Lung (tissue), 12 donors: ENCODE data around the gene METTL27. TPM values are rescaled to one million over a fixed set of nuclear protein-coding genes. Genes with fewer than 3 reads are reported as not detected.

Source experiments
- ATAC-seq: fragments of 200-7000 bp; cut with Tn5 transposase; one replicate; pipeline ENCODE4 v1.9.1; 2020; ENCODE audit warnings: moderate number of reproducible peaks; ENCODE audit not compliant: insufficient read depth, low FRiP score
- DNase-seq, 3 donors: peaks; one replicate each; pipeline ENCODE4 v3.0.0-alpha.2; 2013 to 2017
- H3K27ac ChIP-seq, 2 donors: one replicate each; pipeline ENCODE4 v1.5.1; 2013; ENCODE audit warnings: mild to moderate bottlenecking in 2 of 2, moderate library complexity in 2 of 2, control low read depth in 1 of 2, inconsistent platforms in 1 of 2, low read depth in 1 of 2, low read length in 1 of 2
- H3K27me3 ChIP-seq, 3 donors: one replicate each; pipeline ENCODE4 v1.5.1; 2013; ENCODE audit warnings: low read length in 2 of 3; ENCODE audit not compliant: control insufficient read depth in 3 of 3, insufficient read depth in 3 of 3
- H3K36me3 ChIP-seq, 4 donors: one replicate each; pipeline ENCODE4 v1.5.1; 2013; ENCODE audit warnings: low read length in 4 of 4, mild to moderate bottlenecking in 1 of 4, moderate library complexity in 1 of 4; ENCODE audit not compliant: control insufficient read depth in 4 of 4, insufficient read depth in 4 of 4
- H3K4me1 ChIP-seq, 5 donors: one replicate each; pipeline ENCODE4 v1.5.1; 2013; ENCODE audit warnings: low read length in 5 of 5, mild to moderate bottlenecking in 2 of 5, moderate library complexity in 1 of 5; ENCODE audit not compliant: control insufficient read depth in 5 of 5, insufficient read depth in 5 of 5
- H3K4me3 ChIP-seq: one replicate; pipeline ENCODE4 v1.5.1; 2013; ENCODE audit warnings: mild to moderate bottlenecking, control low read depth, moderate library complexity
- H3K9ac ChIP-seq, 2 donors: one replicate each; pipeline ENCODE4 v1.5.1; 2013; ENCODE audit warnings: low read length in 2 of 2, control low read depth in 1 of 2; ENCODE audit not compliant: insufficient read depth in 1 of 2
- H3K9me3 ChIP-seq, 4 donors: one replicate each; pipeline ENCODE4 v1.5.1; 2013; ENCODE audit warnings: low read length in 3 of 4, mild to moderate bottlenecking in 1 of 4, moderate library complexity in 1 of 4; ENCODE audit not compliant: control insufficient read depth in 4 of 4, insufficient read depth in 3 of 4
- WGBS, 2 donors: extraction: QIAGEN DNeasy Blood & Tissue Kit; methylation state at CpG; one replicate each; pipeline ENCODE4 v1.1.7; 2013; 5-methylcytosine and 5-hydroxymethylcytosine counted together
- polyA plus RNA-seq, 2 donors: library from polyadenylated mRNA; stranded (reverse); fragments of 200-250 nt; gene quantifications; one replicate each; pipeline ENCODE4 v1.2.1, GENCODE V29; 2013
- total RNA-seq, 2 donors: library from RNA; depleted of rRNA in 1 of 2; stranded (reverse); fragments of >200 nt in 1 of 2; gene quantifications; one replicate each; pipeline ENCODE4 v1.2.1, GENCODE V29; 2014 to 2021
- TF ChIP-seq, protein P1 (sequence below): IDR thresholded peaks from 2 replicates; pipeline ENCODE4 v1.5.1; 2012; ENCODE audit warnings: mild to moderate bottlenecking; ENCODE audit errors: control extremely low read depth, extremely low read depth
- donor health status: control.
- donor health status: control.
- donor health status: Bipolar disorder and iron deficiency.
- donor health status: healthy.
- donor health status: DM: yes; HTN: yes; CAD: no.

METTL27 gene
- total and polyA plus RNA-seq, 4 donors, result 2.3 to 22.1 (median 5.1) TPM

DNA sequence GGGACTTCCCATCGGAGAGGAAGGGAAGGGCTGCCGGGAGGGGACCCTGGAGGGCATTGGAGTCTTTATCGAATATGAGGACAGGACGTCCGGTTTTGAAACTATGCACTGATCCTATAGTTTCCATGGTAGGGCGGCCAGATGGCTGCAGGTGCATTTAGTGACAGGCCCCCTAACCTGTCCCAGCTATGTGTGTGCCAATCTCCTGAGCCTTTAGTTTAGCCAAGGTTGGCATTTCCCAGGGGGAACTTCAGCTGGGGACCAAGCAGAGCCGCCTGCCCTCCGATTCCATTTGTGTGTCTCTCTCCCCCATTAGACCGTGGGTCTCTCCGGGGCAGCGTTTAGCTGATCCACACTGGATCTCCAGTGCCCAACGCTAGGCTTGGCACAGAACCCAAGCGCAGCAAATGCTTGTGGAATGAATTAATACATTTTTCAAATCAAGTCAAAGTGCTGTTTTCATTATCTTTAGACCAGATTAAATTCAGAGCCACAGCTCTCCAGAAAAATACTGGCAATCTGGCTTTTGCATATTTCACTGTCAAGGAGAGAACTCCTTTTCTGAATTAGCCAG is 38.5 kb upstream of the METTL27 start:
- 48 to 67% methylated on average over 13 of the region's 13 CpGs for WGBS, 2 donors
- Histone ChIP-seq H3K9me3 (no peaks in the 10 kb centered on the region), H3K4me3 (no peak overlapping the region), H3K27me3 (no peaks in the 10 kb centered on the region), H3K9ac (no peak overlapping the region), H3K4me1 (peaks cover 0 to 37% (median 24%) of the 10 kb centered on the region in 5 donors), H3K36me3 (no peaks in the 10 kb centered on the region), H3K27ac (peak overlapping the region; percentile 60 to 68)
- TF ChIP-seq, protein P1, sequence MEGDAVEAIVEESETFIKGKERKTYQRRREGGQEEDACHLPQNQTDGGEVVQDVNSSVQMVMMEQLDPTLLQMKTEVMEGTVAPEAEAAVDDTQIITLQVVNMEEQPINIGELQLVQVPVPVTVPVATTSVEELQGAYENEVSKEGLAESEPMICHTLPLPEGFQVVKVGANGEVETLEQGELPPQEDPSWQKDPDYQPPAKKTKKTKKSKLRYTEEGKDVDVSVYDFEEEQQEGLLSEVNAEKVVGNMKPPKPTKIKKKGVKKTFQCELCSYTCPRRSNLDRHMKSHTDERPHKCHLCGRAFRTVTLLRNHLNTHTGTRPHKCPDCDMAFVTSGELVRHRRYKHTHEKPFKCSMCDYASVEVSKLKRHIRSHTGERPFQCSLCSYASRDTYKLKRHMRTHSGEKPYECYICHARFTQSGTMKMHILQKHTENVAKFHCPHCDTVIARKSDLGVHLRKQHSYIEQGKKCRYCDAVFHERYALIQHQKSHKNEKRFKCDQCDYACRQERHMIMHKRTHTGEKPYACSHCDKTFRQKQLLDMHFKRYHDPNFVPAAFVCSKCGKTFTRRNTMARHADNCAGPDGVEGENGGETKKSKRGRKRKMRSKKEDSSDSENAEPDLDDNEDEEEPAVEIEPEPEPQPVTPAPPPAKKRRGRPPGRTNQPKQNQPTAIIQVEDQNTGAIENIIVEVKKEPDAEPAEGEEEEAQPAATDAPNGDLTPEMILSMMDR, result no peak
- no peak for DNase-seq
- no peak for ATAC-seq

DNA sequence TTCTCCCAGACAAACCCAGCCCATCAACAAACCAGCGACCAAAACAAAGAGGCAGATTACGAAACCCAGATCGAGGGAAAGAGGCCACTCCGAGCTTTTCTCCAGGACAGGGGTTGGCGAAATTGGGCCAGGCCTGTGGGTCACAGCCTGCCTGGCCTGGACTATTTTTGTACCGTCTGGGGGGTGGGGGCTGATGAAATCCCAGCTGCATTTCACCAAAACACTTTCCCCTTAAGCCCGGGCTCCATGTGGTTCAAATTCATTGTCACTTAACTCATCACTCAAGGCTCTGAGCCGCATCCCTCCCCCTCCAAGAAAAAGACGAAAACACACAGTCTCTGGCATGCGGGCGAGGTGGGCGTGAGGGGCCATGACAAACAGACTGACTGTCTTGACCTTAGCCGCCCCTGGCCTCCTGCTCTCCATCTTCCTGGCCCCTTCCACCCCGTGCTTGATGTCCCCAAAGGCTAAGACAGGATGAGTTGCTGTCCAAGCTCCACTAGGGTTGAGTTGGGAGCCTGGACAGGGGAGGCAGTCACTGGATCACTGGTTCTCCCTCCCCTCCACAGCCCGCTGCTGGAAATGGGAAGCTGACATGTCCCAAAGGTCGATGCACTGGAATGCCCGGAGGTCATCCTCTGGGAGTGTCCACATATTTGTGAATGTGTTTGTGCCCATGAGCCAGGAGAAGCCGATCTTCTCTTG is 37.8 kb upstream of the METTL27 start:
- peak overlapping the region in 1 of 2 donors; percentile 68 for H3K27ac ChIP-seq
- H3K4me1 ChIP-seq, result peaks cover 0 to 36% (median 24%) of the 10 kb centered on the region in 5 donors
- no peaks in the 10 kb centered on the region for H3K27me3 ChIP-seq
- DNase-seq (peak; percentile 78 to 94 (median 89)), ATAC-seq (peak; percentile 65)
- H3K9me3 ChIP-seq, result no peaks in the 10 kb centered on the region
- WGBS, 2 donors, result 41 to 67% methylated on average over 18 of the region's 18 CpGs
- no peaks in the 10 kb centered on the region for H3K36me3 ChIP-seq
- H3K4me3 ChIP-seq, result no peak overlapping the region
- no peak overlapping the region for H3K9ac ChIP-seq
- TF ChIP-seq, protein P1, result no peak

DNA sequence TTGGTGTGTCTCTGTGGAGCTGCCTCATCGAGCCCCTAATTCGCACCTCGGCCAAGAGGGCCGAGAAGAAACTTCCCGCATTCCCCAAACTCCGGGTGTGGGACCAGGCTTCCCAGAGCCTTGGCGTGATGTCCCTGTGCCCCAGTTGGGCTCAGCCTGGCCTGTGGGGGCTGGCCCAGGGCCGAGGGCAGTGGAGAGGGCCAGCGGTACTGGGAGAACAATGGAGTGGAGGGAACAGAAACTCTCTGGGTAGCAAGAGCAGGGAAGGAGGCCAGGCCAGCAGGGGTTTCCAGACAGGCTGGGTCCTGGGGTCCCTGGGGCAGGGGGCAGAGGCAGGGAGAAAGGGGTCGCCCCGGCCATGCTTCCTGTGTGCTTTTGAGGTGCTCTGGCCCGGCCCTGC is 34.7 kb upstream of the METTL27 start:
- Histone ChIP-seq H3K27ac (no peak overlapping the region), H3K4me1 (peaks cover 0 to 35% (median 25%) of the 10 kb centered on the region in 5 donors), H3K9me3 (no peaks in the 10 kb centered on the region), H3K4me3 (no peak overlapping the region), H3K9ac (no peak overlapping the region), H3K27me3 (no peaks in the 10 kb centered on the region), H3K36me3 (no peaks in the 10 kb centered on the region)
- WGBS, 2 donors, result 81 to 90% methylated on average over 12 of the region's 12 CpGs
- TF ChIP-seq, protein P1, result no peak
- no peak for ATAC-seq
- DNase-seq, result no peak
